ENCODE measurements around the gene SNX32.

- TF ChIP-seq CTCF (IDR thresholded peaks at IDR 0.05) (no peak), POLR2A (IDR thresholded peaks at IDR 0.05) (no peak)
These were observed 48.6 kb downstream of the SNX32 start for GRCh38 chr11:65882120-65883057.
